Activated CD4-positive, alpha-beta memory T cell treated with anti-CD3 and anti-CD28 coated beads for 36 hours (primary cell): ENCODE results near the gene SNX27. TPM values are rescaled to one million over a fixed set of nuclear protein-coding genes. Genes with fewer than 3 reads are reported as not detected.
A peak's percentile ranks its signal among the peaks of the same experiment; 100 is the strongest.
"Not testable (repeated sequence)": the region's sequence is repeated elsewhere in the genome, so short reads cannot be mapped to it uniquely, and the experiment has no call there.

Experiments
- CTCF ChIA-PET: fragments of 350-600 bp; sonication (Branson Sonifier 250); formaldehyde crosslinking; loops from one replicate; lab custom pipeline; 2021; ENCODE audit warnings: antibody characterized with exemption, inconsistent platforms; lab: Charles Lee
- POLR2A ChIA-PET: fragments of 350-600 bp; sonication (Branson Sonifier 250); formaldehyde crosslinking; loops from one replicate; lab custom pipeline; 2021; ENCODE audit warnings: antibody characterized with exemption; lab: Charles Lee
- DNase-seq: peaks from one replicate; pipeline ENCODE4 v3.0.0-alpha.2; 2020
- H3K27ac Mint-ChIP-seq: one replicate; pipeline ENCODE4 v1.8.0; 2021; ENCODE audit warnings: mixed read lengths
- H3K27me3 Mint-ChIP-seq: one replicate; pipeline ENCODE4 v1.8.0; 2021; ENCODE audit warnings: mixed read lengths
- H3K36me3 Mint-ChIP-seq: one replicate; pipeline ENCODE4 v1.8.0; 2021; ENCODE audit warnings: mixed read lengths
- H3K4me1 Mint-ChIP-seq: one replicate; pipeline ENCODE4 v1.8.0; 2021; ENCODE audit warnings: low read depth, mixed read lengths
- H3K4me3 Mint-ChIP-seq: one replicate; pipeline ENCODE4 v1.8.0; 2021; ENCODE audit warnings: mild to moderate bottlenecking, mixed read lengths
- H3K9me3 Mint-ChIP-seq: one replicate; pipeline ENCODE4 v1.8.0; 2021; ENCODE audit warnings: mixed read lengths
- intact Hi-C: fragments of 100-400 bp; cut with micrococcal nuclease; formaldehyde crosslinking; loops from one replicate; pipeline ENCODE4 v1.15.1; 2023
- total RNA-seq, 2 experiments: library from RNA; stranded (reverse); gene quantifications; one replicate each; pipeline ENCODE4 v1.2.3, GENCODE V29; 2021

Gene SNX27
- total RNA-seq, 2 experiments from 2014 or later: 27.1 to 30.7 TPM

DNA sequence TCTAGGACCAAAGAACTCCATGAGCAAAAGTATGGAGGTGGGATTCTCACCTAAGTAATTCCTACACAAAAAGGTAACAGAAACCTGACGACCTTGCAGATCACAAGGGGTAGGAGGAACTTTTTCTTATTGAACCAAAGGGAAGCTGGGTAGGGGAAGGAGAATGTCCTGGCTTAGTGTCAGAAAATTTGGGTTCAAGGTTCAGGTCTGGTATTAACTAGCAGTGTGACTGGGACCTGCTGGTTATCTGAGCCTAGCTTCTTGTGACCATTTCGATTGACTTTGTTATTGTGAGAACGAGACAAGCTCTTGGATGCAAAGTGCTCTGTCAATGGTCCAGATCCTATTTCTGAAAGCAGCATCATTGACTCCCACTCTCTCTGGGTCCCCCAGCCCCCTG lies 5.0 kb upstream of the SNX27 start:
- H3K4me3 Mint-ChIP-seq: no peak overlapping the region
- intact Hi-C loops: no loop called here
- peaks cover 6% of the 10 kb centered on the region for H3K27me3 Mint-ChIP-seq
- DNase-seq: no peak
- POLR2A ChIA-PET: no interaction called here
- CTCF ChIA-PET: no interaction called here
- peaks cover 8% of the 10 kb centered on the region for H3K4me1 Mint-ChIP-seq
- H3K36me3 Mint-ChIP-seq: no peaks in the 10 kb centered on the region
- H3K27ac Mint-ChIP-seq: no peak overlapping the region
- H3K9me3 Mint-ChIP-seq: no peaks in the 10 kb centered on the region

DNA sequence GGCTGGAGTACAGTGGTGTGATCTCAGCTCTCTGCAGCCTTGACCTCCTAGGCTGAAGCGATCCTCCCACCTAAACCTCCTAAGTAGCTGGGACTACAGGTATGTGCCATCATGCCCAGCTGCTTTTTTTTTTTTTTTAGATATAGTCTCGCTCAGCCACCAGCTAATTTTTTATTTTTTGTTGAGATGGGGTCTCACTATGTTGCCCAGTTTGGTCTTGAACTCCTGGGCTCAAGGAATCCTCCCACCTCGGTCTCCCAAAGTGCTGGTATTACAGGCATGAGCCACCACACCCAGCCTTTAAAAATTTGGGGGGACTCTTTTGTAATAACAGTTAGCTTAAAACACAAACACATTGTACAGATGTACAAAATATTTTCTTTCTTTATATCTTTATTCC lies 1.7 kb upstream of the SNX27 start:
- Mint-ChIP-seq H3K36me3 (peaks cover 2% of the 10 kb centered on the region), H3K27ac (no peak overlapping the region), H3K4me3 (no peak overlapping the region), H3K4me1 (peaks cover 32% of the 10 kb centered on the region), H3K9me3 (no peaks in the 10 kb centered on the region), H3K27me3 (peaks cover 3% of the 10 kb centered on the region)
- no peak for DNase-seq
- ChIA-PET POLR2A (interaction anchor here (0.7 kb wide), 1 partner anchor 32 kb away, joined by 3 read pairs; no protein-coding TSS in a partner anchor), CTCF (interaction anchor here (0.9 to 1.2 kb wide), 2 partner anchors 17 to 226 kb away, joined by 3 read pairs; no protein-coding TSS in a partner anchor)
- intact Hi-C loops: loop anchor here (5.0 to 10.0 kb wide), 2 partner anchors 328 to 335 kb away; partner anchors contain the start of gene ZNF687

DNA sequence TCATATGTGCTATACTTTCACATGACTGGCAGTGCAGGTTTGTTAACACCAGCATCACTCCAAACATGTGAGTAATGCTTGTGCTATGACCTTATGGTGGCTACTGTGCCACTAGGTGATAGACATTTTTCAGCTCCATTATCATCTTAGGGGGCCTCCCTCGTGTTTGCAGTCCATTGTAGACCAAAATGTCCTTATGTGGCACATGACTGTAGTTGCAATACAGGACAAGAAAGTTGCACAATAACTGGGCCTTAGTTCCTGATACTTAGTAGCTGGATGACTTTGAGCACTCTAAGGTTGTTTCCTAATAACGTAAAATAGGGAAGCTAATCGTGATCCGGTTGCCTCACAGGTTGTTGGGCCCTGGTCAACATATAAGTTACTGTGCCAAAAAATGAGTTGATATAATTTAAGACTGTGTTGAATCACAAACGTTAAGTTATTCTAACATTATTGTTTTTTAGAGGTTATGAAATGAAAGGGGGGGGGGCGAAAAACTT lies 511 bp upstream of the SNX27 start:
- intact Hi-C loops: loop anchor here (5.0 to 10.0 kb wide), 2 partner anchors 329 to 333 kb away; partner anchors contain the start of gene ZNF687

DNA sequence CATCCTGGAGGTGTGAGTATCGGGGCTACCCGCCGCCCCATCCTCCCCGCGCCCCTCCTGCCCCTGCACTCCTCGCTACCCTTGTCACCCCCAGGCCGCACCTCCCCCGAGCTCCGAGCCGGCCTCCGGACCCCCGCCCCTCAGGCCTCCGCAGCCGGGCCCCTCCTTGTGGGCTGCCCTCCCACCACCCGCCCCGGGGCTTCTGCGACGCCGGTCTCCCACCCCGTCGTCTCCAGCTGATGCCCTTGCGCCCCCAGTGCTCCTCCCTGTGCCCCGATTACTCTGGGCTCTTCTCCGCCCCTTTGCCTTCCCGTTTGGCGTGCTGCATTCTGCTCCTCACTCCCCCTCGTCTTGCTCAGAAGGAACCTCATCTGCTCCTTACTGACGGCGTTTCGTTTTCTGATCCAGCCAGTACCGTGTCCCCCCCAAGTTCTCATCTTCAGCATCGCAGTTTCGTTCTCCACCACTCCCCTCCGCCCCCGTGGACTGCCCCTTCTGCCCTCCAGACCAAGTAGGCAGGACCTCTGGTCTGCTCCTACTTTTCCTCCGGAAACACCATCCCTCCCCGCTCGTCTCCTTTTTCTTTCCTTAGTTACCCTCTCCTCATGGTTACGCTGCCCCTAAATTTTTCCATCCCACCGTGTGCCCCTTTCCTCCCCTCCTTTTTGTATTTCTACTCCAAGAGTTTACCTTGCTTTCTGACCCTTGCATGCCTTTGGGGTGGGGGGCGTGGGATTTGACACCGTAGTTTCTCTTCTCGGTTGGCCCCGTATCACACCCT lies 841 bp downstream of the SNX27 start:
- no peaks in the 10 kb centered on the region for H3K27me3 Mint-ChIP-seq
- peaks cover 2% of the 10 kb centered on the region for H3K36me3 Mint-ChIP-seq
- H3K27ac Mint-ChIP-seq: peak overlapping the region; percentile 79
- intact Hi-C loops: loop anchor here (2.0 to 10.0 kb wide), 3 partner anchors 218 to 332 kb away; partner anchors contain the start of genes RORC and ZNF687
- POLR2A ChIA-PET: interaction anchor here (0.6 to 0.7 kb wide), 3 partner anchors 8 to 12 kb away, joined by 3 read pairs; no protein-coding TSS in a partner anchor
- peak overlapping the region; percentile 94 for H3K4me3 Mint-ChIP-seq
- CTCF ChIA-PET: interaction anchor here (0.6 to 2.0 kb wide), 2 partner anchors 19 to 222 kb away, joined by 3 to 10 read pairs; no protein-coding TSS in a partner anchor
- H3K9me3 Mint-ChIP-seq: no peaks in the 10 kb centered on the region
- peak; percentile 50 for DNase-seq
- peaks cover 51% of the 10 kb centered on the region for H3K4me1 Mint-ChIP-seq

More for the DNA sequence above, 511 bp upstream of the SNX27 start:
- H3K27me3 Mint-ChIP-seq: peaks cover 1% of the 10 kb centered on the region
- CTCF ChIA-PET: interaction anchor here (2.0 kb wide), 1 partner anchor 17 kb away, joined by 10 read pairs; no protein-coding TSS in a partner anchor
- no peaks in the 10 kb centered on the region for H3K9me3 Mint-ChIP-seq
- H3K4me3 Mint-ChIP-seq: peak overlapping the region; percentile 94
- H3K27ac Mint-ChIP-seq: peak overlapping the region; percentile 60
- POLR2A ChIA-PET: no interaction called here
- DNase-seq: peak; percentile 13
- peaks cover 44% of the 10 kb centered on the region for H3K4me1 Mint-ChIP-seq
- H3K36me3 Mint-ChIP-seq: peaks cover 2% of the 10 kb centered on the region

DNA sequence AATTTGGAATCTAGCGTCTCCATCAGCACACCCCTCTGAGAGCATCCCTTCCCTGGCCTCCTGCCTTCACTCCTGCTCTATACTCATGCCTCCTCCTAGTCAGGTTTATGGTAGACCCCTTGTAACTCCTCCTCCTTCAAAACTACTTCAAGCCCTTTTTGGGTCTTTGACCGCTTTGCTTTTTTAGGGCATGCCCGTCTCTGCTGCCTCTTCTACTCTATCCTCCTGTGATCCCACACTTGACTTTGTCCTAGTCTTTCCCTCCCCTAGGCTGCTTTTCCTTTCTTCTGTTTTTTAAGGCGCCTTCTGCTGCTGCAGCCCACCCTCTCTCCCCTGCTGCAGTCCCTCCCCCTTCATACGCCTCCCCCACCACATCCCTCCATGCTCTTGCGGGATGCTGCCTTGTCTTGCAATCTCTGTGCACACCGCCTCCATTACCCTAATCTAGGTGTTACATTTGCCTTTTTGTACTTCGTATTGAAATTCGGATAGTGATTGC lies 1.5 kb downstream of the SNX27 start:
- Mint-ChIP-seq H3K36me3 (peaks cover 2% of the 10 kb centered on the region), H3K27ac (peak overlapping the region; percentile 79), H3K4me3 (peak overlapping the region; percentile 94), H3K4me1 (peaks cover 53% of the 10 kb centered on the region), H3K9me3 (no peaks in the 10 kb centered on the region), H3K27me3 (no peaks in the 10 kb centered on the region)
- POLR2A ChIA-PET: no interaction called here
- intact Hi-C loops: loop anchor here (2.0 to 10.0 kb wide), 3 partner anchors 217 to 331 kb away; partner anchors contain the start of genes RORC and ZNF687
- CTCF ChIA-PET: no interaction called here
- DNase-seq: no peak

DNA sequence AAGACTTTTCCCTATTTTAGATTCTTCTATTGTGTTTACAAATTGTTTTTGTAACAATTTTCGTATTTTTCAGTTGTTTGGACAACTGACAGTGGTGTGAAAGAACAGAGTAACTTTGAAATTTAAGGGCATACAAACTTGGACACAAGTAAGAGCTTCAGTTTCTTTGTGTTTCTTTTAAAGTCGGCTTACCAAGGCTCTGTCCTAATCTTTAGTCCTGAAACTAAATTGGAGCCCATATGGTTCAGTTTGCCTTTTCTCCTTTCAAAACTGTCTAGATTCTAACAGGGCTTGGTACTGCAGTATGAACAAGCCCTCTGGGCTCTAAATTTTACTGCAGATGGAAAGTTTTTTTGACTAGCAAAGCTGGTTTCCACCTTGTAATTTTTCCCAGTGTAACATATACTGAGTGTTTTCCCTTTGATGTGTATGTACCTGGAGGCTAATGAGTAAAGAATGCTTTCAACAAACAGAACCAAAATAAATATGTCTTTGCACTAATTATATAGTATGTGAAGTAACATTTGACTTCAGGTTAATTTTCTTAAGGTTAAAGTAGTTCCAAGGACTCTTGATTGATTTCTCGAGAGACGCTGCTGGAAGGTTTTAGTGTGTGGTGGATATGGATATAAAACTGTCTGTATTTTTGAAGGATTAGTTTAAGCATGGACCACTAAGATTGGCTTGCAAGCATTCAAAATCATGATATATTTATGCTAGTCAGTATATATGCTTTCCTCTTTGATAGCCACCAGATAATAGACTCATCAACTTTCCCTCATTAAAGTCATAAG lies 4.1 kb downstream of the SNX27 start:
- Mint-ChIP-seq H3K27me3 (no peaks in the 10 kb centered on the region), H3K9me3 (no peaks in the 10 kb centered on the region), H3K27ac (peak overlapping the region; percentile 35), H3K4me3 (no peak overlapping the region), H3K36me3 (peaks cover 3% of the 10 kb centered on the region), H3K4me1 (peaks cover 70% of the 10 kb centered on the region)
- CTCF ChIA-PET: interaction anchor here (1.0 to 2.3 kb wide), 3 partner anchors 20 to 119 kb away, joined by 3 to 9 read pairs (median 4); no protein-coding TSS in a partner anchor
- intact Hi-C loops: loop anchor here (10.0 kb wide), 1 partner anchor 329 kb away; no protein-coding TSS in a partner anchor
- DNase-seq: no peak
- POLR2A ChIA-PET: no interaction called here

DNA sequence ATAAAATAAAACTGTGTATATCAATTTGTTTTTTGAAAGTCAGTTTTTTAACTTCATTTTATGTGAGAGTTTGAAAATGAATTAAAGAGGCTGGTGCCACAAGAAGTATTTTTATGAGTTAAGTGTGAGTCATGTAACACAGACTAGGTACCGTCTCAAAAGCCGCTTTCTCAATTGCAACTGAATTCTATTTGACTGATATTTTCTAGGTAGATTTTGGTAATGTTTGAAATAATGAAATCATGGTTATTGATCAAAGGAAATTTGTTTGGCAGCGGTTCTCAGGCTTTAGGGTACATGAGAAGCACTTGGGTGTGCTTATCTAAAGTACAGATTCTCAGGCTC lies 4.6 kb downstream of the SNX27 start:
- intact Hi-C loops: loop anchor here (10.0 kb wide), 1 partner anchor 328 kb away; no protein-coding TSS in a partner anchor
- peak overlapping the region; percentile 35 for H3K27ac Mint-ChIP-seq
- DNase-seq: no peak

DNA sequence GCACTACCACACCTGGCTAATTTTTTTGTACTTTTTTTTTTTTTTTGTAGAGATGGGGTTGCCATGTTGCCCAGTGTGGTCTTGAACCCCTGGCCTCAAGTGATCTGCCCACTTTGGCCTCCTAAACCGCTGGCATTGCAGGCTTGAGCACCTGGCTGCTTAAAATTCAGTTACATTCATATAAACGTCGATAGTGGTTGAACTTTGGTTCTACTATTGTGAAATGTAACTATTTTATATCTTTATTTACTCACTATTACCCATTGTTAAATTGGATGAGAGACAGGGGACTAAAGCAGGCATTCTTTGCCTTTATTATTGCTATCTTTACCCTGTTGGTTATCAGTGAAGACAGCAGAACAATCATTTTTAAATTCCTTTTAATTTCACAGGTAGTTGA lies 6.2 kb downstream of the SNX27 start:
- Mint-ChIP-seq H3K4me1 (peaks cover 67% of the 10 kb centered on the region), H3K9me3 (no peaks in the 10 kb centered on the region), H3K27ac (no peak overlapping the region), H3K4me3 (no peak overlapping the region), H3K27me3 (no peaks in the 10 kb centered on the region), H3K36me3 (peaks cover 2% of the 10 kb centered on the region)
- ChIA-PET CTCF (interaction anchor here (0.8 to 1.6 kb wide), 2 partner anchors 24 to 218 kb away, joined by 3 to 5 read pairs; no protein-coding TSS in a partner anchor), POLR2A (no interaction called here)
- DNase-seq: no peak
- intact Hi-C loops: loop anchor here (10.0 kb wide), 1 partner anchor 327 kb away; no protein-coding TSS in a partner anchor

More for the DNA sequence above, 4.6 kb downstream of the SNX27 start:
- Mint-ChIP-seq H3K4me3 (no peak overlapping the region), H3K36me3 (peaks cover 3% of the 10 kb centered on the region), H3K4me1 (peaks cover 69% of the 10 kb centered on the region), H3K9me3 (no peaks in the 10 kb centered on the region), H3K27me3 (no peaks in the 10 kb centered on the region)
- ChIA-PET CTCF (interaction anchor here (0.7 to 2.3 kb wide), 3 partner anchors 23 to 220 kb away, joined by 3 to 9 read pairs (median 5); no protein-coding TSS in a partner anchor), POLR2A (interaction anchor here (0.6 kb wide), 1 partner anchor 411 kb away, joined by 3 read pairs; no protein-coding TSS in a partner anchor)

DNA sequence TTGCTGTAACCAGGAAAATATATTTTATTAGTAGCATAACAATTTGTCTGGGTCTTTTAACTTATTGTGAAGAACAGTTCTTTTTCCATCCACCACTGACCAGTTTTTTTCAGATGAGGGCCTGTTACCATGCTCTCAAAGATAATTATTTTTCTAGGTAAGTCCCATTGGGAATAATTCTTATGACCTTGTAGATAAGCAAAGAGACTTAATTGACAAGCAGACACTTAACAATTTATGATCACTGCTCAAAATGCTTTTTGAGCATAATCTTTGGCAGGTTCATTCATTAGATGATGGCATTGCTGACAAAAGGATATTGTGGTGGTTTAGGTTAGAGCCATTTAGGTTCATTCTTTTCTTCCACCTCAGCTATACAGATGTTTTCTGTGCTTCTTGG lies 6.6 kb downstream of the SNX27 start:
- Mint-ChIP-seq H3K4me3 (no peak overlapping the region), H3K4me1 (peaks cover 63% of the 10 kb centered on the region), H3K36me3 (peaks cover 2% of the 10 kb centered on the region), H3K27me3 (no peaks in the 10 kb centered on the region), H3K9me3 (no peaks in the 10 kb centered on the region), H3K27ac (no peak overlapping the region)
- ChIA-PET CTCF (no interaction called here), POLR2A (no interaction called here)
- intact Hi-C loops: loop anchor here (10.0 kb wide), 1 partner anchor 326 kb away; no protein-coding TSS in a partner anchor
- no peak for DNase-seq

DNA sequence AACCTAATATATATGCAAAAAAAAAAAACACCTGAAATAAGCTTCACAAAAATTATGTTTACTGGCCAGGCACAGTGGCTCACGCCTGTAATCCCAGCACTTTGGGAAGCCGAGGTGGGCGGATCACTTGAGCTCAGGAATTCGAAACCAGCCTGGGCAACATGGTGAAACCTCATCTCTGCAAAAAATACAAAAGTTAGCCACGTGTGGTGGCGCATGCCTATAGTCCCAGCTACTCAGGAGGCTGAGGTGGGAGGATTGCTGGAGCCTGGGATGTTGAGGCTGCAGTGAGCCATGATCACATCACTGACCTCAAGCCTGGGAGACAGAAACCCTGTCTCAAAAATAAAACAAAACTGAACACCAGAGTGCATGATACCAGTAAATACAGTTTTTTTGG lies 7.1 kb downstream of the SNX27 start:
- H3K36me3 Mint-ChIP-seq, H3K27ac Mint-ChIP-seq, H3K9me3 Mint-ChIP-seq, POLR2A ChIA-PET, CTCF ChIA-PET, H3K27me3 Mint-ChIP-seq, H3K4me3 Mint-ChIP-seq: not testable (repeated sequence)
- peaks cover 57% of the 10 kb centered on the region for H3K4me1 Mint-ChIP-seq
- intact Hi-C loops: loop anchor here (10.0 kb wide), 1 partner anchor 326 kb away; no protein-coding TSS in a partner anchor
- DNase-seq: peak; percentile 13
